WI38 (cell line): ENCODE results near the gene MICAL2.
A peak's percentile ranks its signal among the peaks of the same experiment; 100 is the strongest.

ENCODE experiments used
- H3K4me3 ChIP-seq: 2 replicates; pipeline ENCODE4 v1.5.1; 2011; ENCODE audit warnings: low read depth, mild to moderate bottlenecking, control low read depth, low read length
- TF ChIP-seq, protein P1 (sequence below): IDR thresholded peaks from 2 replicates; pipeline ENCODE4 v1.5.1; 2012; ENCODE audit warnings: low read depth, mild to moderate bottlenecking, control low read depth, low read length

Gene MICAL2

DNA sequence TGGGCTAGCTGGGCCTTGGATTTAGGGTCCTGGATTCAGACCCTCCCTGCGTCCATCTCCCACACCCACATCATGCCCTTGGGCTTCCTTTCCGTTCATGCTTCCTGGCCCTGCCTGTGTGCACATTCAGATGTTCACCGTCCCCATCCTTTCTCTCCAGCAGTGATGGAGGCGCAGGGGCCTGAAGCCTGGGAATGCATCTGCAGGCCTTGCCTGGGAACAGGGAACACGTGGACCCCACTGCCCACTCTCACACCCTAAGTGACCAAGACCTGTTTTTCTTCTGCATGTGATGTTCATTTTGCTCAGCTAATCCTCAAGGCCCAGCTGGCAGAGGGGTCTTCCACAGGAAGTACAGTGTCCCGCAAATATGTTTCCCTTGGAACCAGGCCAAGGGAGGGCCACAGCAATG lies 175.4 kb downstream of the MICAL2 start:
- TF ChIP-seq, protein P1, sequence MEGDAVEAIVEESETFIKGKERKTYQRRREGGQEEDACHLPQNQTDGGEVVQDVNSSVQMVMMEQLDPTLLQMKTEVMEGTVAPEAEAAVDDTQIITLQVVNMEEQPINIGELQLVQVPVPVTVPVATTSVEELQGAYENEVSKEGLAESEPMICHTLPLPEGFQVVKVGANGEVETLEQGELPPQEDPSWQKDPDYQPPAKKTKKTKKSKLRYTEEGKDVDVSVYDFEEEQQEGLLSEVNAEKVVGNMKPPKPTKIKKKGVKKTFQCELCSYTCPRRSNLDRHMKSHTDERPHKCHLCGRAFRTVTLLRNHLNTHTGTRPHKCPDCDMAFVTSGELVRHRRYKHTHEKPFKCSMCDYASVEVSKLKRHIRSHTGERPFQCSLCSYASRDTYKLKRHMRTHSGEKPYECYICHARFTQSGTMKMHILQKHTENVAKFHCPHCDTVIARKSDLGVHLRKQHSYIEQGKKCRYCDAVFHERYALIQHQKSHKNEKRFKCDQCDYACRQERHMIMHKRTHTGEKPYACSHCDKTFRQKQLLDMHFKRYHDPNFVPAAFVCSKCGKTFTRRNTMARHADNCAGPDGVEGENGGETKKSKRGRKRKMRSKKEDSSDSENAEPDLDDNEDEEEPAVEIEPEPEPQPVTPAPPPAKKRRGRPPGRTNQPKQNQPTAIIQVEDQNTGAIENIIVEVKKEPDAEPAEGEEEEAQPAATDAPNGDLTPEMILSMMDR, result no peak
- H3K4me3 ChIP-seq, result no peak overlapping the region

DNA sequence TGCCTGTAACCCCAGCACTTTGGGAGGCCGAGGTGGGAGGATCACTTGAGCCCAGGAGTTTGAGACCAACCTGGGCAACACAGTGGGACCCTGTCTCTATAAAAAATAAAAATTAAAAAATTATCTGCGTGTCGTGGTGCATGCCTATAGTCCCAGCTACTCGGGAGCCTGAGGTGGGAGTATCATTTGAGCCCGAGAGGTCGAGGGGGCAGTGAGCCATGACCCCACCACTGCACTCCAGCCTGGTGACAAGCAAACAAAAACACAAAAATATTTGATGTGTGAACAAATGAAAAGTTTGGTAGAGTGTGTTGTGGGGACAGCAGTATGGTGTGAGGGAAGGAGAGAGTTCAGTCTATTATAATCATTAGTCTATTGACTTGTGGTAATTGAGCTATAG lies 176.2 kb downstream of the MICAL2 start:
- H3K4me3 ChIP-seq, result peak overlapping the region; percentile 29
- TF ChIP-seq, protein P1, result no peak

DNA sequence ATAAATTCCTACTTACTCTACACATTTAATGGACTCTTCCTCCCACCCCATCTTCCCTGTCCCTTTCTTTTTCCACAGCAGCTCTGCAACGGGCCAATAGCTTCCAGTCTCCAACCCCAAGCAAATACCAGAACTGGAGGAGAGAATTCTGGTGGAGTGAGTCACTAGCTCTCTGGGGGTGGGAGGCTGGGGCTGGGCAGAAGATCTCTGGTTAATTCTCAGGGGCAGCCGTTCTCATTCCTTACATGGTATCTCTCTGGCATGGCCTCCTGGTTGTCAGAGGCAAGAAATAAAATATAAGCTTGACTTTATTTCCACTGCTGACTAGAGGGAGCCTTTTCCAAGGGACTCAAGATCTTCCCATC lies 176.6 kb downstream of the MICAL2 start:
- TF ChIP-seq, protein P1, result no peak
- H3K4me3 ChIP-seq, result peak overlapping the region; percentile 57

DNA sequence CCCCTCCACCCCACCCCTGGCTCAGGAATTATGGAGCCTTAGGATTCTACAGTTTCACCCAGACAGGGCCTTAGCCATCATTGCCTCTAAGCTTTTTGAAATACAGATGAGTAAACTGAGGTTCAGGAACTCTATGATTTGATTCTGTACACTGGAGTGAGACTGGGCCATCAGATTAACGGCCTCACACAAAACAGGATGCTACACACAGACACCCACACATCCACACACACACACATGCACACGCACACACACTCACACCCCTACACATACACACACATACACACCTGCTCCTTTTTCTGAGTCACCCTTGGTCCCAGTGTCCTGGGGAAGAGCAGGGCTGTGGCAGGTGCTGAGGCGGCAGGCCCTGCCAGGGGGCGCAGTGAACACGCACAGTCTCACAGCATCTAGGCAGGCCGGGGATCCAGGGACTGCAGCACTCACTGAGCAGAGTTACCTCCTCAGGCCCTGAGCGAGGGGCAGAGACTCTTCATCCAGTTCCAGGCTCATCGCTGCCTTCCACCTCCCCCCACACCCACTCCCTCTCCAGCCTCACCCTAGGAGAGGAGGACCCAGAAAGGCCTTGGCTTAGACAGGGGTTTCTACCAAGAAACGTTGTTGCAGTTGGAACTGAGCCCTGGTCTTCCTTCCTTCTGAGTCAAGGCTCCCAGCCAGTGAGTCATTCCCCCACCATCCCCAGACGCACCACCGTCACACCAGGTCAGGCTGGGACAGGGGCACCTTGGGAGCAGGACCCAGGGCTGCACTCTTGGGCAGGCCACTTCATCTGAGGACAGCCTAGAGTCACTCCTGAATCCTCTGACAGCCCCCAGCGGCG lies 177.2 kb downstream of the MICAL2 start:
- peak overlapping the region; percentile 57 for H3K4me3 ChIP-seq
- TF ChIP-seq, protein P1, result peak; percentile 64

DNA sequence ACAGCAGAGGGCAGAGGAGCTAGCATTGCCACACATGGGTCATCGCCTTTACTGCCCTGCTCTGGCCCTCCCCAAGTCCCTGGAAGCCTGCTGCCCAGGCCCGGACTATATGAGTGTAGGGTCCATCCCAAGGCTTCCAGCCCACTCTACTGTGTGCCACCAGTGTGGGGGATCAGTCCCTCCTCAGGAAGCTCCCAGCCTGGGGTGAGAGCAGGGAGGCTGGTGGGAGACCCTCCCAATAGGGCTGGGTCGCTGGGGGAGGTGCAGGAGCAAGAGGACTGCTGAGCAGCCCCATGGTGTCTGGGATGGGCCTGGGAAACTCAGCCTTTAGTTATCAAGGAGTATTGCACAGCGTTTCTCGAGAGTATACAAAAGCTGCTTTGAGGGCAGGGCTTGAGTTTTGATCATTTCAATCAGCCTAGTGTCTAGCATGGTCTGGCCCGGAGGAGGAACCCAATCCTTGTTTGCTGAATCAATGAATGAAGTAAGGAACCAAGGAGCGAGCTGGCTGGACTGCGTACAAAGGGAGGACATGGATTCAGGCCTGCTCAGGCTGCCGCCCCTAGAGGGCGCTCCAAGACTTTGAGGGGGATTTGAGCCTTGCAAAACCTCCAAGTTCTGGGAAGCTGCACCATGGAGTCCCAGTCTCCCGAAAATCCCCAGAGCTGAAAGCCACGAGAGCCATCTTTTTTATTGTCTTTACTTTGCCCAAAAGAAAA lies 178.0 kb downstream of the MICAL2 start:
- peak overlapping the region; percentile 57 for H3K4me3 ChIP-seq

DNA sequence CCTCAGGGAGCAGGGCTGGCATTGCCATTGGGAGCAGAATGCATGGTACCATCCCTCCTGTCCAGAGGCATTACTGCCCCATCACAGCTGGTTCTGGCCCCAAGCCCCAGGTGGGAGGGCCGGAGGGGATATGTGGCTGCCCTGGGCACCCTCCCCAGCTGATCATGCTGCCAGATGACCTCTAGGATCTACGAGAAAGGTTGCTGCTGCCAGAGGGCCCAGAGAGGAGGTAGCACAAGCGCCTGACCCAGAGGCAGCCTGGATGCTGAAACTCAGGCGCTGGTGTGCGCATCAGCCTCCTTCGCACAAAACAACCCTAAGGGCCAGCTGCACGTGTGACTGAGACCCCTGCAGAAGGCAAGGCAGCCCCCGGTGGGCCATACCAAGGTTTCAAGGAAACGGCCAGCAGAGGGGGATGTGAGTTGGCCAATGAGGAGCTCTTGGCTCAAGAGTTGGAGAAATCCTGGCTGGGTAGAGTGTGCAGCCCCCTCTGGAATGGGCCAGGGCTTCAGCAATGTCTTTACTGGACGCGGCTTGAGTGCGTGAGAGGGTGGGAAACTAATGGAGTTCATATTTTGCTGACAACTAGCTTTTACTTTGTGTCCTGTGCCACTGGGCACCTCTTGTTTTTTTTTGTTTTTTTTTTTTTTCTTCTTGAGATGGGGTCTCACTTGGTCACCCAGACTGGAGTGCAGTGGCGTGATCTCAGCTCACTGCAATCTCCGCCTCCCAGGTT lies 178.7 kb downstream of the MICAL2 start:
- TF ChIP-seq, protein P1, result no peak
- no peak overlapping the region for H3K4me3 ChIP-seq

More for the DNA sequence above, 178.0 kb downstream of the MICAL2 start:
- TF ChIP-seq, protein P1, result peak; percentile 96
